ENCODE results near the gene CNTFR.
A peak's percentile ranks its signal among the peaks of the same experiment; 100 is the strongest.

Gene CNTFR

DNA sequence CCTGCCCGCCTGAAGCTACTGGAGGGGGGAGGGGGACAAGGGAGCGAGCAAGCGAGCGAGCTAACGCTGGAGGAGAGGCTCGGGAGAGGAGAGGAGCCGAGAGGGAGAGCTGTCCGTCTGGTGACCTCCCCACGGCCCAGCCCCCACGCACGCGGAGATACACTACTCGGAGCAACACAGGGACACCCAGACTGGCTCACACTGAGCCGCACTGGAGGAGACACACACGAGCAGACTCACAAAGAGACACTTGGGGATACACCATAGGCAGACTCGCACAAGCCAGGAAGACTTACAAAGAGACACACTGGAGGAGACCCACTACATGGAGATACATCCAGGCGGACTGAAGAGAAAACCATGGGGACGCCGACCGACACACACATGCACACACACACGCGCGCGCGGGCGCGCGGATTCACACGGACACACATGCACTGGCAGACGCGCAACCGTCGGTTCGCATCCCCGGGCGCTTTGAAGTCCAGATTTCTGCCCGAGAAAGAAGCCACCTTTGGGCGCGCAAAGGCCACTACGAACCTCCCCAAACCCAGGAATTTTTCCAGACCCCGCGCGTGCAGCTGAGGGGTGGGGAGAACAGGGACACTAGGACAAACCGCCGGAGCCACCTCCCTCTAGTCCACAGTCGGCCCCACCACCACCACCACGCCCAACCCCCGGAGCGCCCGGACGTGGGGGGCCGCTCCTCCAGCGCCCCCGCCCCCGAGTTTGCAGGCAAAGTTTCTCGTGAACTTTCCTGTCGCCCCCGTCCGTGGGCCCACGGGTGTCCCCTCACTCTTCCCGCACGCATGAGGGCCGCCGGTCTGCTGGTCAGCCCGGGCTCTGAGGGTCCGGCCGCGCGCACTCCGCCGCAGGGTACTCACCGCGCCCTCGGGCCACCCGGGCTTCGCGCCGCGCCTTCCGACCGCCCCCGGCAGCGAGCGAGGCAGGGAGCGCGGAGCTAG is 571 bp downstream of the CNTFR start:
- DNase-seq, result no peak

- DNase-seq, result no peak
These were observed 2.3 kb downstream of the CNTFR start for GRCh38 chr9:34587271-34587670.

DNA sequence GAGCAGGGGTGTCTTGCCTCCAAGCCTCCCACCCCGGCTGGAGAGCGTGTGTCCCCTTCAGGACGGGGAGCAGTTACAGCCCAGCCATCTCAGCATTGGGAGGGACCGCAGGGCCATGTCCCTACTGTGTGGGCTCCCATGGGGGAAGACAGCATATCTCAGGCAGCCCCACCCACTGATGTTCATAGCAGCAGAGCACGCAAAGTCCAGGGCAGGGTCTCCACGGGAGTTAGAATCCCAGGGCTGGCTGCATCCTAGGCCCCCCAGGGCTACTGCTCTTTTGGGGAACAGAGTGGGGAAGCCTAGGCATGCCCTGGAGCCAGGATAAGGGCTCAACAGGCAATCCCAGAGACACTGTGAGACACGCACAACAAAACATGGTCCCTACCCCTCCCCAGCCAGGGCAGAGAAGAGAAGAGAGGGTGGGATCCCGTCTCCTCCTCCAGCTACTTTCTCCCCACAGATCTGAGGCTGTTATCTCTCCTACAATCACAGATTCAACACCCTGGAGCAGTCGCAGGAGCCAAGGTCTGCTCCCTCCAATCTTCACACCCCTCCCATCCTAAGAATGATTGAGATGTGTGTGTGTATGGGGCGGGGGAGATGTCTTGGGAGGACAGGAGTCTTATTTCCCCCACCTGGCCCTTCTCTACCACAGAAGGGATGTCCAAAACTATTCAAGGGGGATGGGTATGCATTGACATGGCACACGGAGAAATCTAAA is 3.4 kb downstream of the CNTFR start:
- no peak for DNase-seq

- no peak for DNase-seq
These were observed 4.6 kb downstream of the CNTFR start for GRCh38 chr9:34584970-34585369.

- DNase-seq, result no peak
These were observed 6.7 kb downstream of the CNTFR start for GRCh38 chr9:34582787-34583186.

- no peak for DNase-seq
These were observed 8.2 kb downstream of the CNTFR start for GRCh38 chr9:34581318-34581717.

- no peak for DNase-seq
These were observed 9.2 kb downstream of the CNTFR start for GRCh38 chr9:34580358-34580757.

GRCh38 chr9:34579808-34580163 is 9.7 kb downstream of the CNTFR start:
- no peak for DNase-seq

- no peak for DNase-seq
These were observed 10.3 kb downstream of the CNTFR start for GRCh38 chr9:34579104-34579807.

- DNase-seq, result peak; percentile 69
These were observed 11.1 kb downstream of the CNTFR start for GRCh38 chr9:34578241-34579103.

GRCh38 chr9:34577400-34578240 is 11.9 kb downstream of the CNTFR start:
- DNase-seq, result peak; percentile 26

DNA sequence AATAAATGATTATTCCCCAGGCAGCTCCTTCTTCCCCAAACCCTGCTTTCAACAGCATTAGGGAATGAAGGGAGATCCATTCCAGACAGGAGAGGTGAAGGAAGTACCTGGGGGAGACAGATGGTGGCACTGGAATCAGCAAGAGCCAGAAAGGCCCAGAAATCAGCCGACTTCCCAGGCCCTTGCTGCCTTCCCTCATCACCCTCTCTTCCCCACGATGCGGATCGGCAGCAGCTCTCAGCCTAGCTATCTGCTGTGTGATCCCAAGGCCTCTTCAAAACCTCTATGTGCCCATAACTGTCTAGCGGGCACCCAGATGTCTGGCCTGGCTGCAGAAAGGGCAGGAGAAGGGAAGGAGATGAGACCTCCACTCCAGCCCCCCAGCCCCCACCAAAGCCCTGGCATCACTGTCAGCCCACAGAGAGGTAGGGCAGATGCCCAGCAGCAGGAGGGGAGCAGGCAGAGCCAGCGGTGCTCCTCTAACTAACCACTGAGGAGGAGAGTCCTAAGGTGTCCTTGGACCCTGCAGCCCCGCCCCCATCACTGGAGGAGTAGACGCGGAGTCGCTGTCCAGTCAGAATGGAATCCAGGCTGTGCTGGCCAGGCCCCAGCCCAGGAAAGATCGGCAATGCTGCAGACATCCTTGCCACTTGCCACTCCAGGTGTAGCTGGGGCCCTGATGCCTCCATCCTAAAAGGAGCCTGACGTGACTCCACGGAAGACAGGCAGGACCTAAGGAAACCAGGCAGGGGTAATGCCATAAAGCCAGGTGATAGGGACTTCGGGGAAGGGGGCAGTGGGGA is 12.7 kb downstream of the CNTFR start:
- DNase-seq, result no peak

GRCh38 chr9:34575862-34576596 is 13.5 kb downstream of the CNTFR start:
- no peak for DNase-seq

GRCh38 chr9:34575241-34575640 is 14.3 kb downstream of the CNTFR start:
- no peak for DNase-seq

DNA sequence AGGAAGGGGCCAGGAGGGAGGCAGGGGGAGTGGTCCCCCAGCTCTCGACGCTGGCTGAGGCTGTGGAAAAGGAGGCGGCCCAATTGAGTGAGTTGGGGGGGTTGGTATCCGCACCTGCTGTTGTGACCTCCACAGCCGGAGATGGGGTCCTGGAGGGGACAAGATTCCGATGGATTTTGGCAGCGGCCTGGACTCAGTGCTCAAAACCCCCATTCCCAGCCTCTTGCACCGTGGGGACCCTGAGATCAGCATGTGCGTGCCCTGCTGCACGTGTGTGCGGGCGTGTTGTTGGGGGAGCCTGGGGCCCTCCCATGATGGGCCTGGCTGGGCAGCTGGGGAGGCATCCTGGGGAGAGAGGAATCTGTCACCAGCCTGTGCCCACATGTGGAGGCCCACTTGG is 15.0 kb downstream of the CNTFR start:
- no peak for DNase-seq

GRCh38 chr9:34573599-34574325 is 15.8 kb downstream of the CNTFR start:
- DNase-seq, result no peak

GRCh38 chr9:34572628-34573027 is 16.9 kb downstream of the CNTFR start:
- DNase-seq, result no peak

- no peak for DNase-seq
These were observed 17.4 kb downstream of the CNTFR start for GRCh38 chr9:34572092-34572491.

DNA sequence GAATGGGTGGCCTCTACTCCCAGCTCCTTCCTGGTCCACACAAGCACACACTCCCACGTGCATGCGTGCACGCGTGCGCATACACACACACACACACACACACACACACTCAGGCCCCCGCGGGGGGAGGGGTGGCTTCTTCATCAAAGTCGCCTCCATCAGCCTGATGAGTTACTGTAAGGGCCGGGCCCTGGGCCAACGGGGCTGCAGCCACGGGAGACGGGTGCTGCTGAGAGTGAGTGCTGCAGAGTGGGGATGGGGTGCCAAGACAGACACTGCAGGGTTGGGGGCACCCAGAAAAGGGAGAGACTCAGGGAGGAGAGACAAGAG is 18.1 kb downstream of the CNTFR start:
- DNase-seq, result no peak
